ENCODE results near the gene PCLO. TPM values are rescaled to one million over a fixed set of nuclear protein-coding genes. Genes with fewer than 3 reads are reported as not detected.

The PCLO gene
- total and polyA plus RNA-seq, 2 donors = 0.75 to 2.3 TPM

- no peak overlapping the region for H3K27ac ChIP-seq (ENCODE audit: low read depth in 1 of 2, low read length in 1 of 2)
- no peaks in the 10 kb centered on the region for H3K27me3 ChIP-seq (ENCODE audit: control insufficient read depth in 2 of 2, insufficient read depth in 1 of 2, low read length in 1 of 2)
- H3K4me1 ChIP-seq (ENCODE audit: control insufficient read depth in 2 of 2, insufficient read depth in 2 of 2, low read length in 2 of 2) = no peaks in the 10 kb centered on the region
- 93% methylated on average over 1 of the region's 1 CpG for WGBS
- no peaks in the 10 kb centered on the region for H3K9me3 ChIP-seq (ENCODE audit: control insufficient read depth in 2 of 2, insufficient read depth in 1 of 2, low read length in 1 of 2)
- H3K4me3 ChIP-seq (ENCODE audit: low read length in 2 of 2) = no peak overlapping the region
- H3K36me3 ChIP-seq (ENCODE audit: control insufficient read depth in 2 of 2, insufficient read depth in 2 of 2, low read length in 1 of 2) = no peaks in the 10 kb centered on the region
- no peak for DNase-seq (ENCODE audit: low read depth in 6 of 9, low spot score in 9 of 9)
Measured at GRCh38 chr7:83014546-83014945, 148.1 kb downstream of the PCLO start.

DNA sequence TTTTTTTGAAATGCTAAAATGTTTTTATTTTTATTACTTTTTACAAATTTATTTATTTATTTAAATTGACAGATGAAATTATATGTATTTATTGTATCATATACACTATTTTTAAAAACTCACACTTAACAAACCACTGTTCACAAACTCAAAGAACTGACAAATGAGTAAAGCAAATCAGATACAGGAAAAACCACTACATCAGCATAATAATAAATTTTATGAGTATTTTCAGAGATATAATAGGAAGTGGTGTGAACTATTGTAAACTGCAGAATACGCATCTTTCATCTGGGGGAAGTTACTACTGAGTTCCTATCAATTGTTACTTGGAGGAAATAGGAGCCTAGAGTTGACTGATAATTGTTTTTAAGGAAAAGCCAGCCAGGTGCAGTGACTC lies 150.7 kb downstream of the PCLO start:
- no peak for DNase-seq (ENCODE audit: low read depth in 6 of 9, low spot score in 9 of 9)
- Histone ChIP-seq H3K27me3 (ENCODE audit: control insufficient read depth in 2 of 2, insufficient read depth in 1 of 2, low read length in 1 of 2) (no peaks in the 10 kb centered on the region), H3K36me3 (ENCODE audit: control insufficient read depth in 2 of 2, insufficient read depth in 2 of 2, low read length in 1 of 2) (no peaks in the 10 kb centered on the region), H3K9me3 (ENCODE audit: control insufficient read depth in 2 of 2, insufficient read depth in 1 of 2, low read length in 1 of 2) (no peaks in the 10 kb centered on the region), H3K27ac (ENCODE audit: low read depth in 1 of 2, low read length in 1 of 2) (no peak overlapping the region), H3K4me1 (ENCODE audit: control insufficient read depth in 2 of 2, insufficient read depth in 2 of 2, low read length in 2 of 2) (no peaks in the 10 kb centered on the region), H3K4me3 (ENCODE audit: low read length in 2 of 2) (no peak overlapping the region)
- WGBS = 85% methylated on average over 1 of the region's 1 CpG

DNA sequence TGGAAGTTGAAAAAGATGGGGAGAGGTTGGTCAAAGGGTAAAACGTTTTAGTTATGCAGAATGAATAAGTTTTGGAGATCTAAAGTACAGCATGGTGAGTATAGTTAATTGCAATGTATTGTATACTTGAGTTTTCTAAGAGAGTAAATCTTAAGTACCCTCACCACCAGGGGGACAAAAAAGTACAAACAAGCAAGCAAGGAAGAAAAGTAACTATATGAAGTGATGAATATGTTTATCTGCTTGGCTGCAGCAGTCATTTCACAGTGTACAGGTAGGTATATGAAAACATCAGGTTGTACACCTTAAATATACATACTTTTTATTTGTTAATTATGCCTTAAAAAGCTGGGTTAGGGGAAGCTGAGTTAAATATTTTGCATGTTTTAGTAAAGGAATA lies 157.3 kb downstream of the PCLO start:
- no peak overlapping the region for H3K27ac ChIP-seq (ENCODE audit: low read depth in 1 of 2, low read length in 1 of 2)
- H3K4me3 ChIP-seq (ENCODE audit: low read length in 2 of 2) = no peak overlapping the region
- no peaks in the 10 kb centered on the region for H3K4me1 ChIP-seq (ENCODE audit: control insufficient read depth in 2 of 2, insufficient read depth in 2 of 2, low read length in 2 of 2)
- H3K36me3 ChIP-seq (ENCODE audit: control insufficient read depth in 2 of 2, insufficient read depth in 2 of 2, low read length in 1 of 2) = no peaks in the 10 kb centered on the region
- DNase-seq (ENCODE audit: low read depth in 6 of 9, low spot score in 9 of 9) = no peak
- no peaks in the 10 kb centered on the region for H3K9me3 ChIP-seq (ENCODE audit: control insufficient read depth in 2 of 2, insufficient read depth in 1 of 2, low read length in 1 of 2)
- WGBS = 26% methylated on average over 1 of the region's 1 CpG
- H3K27me3 ChIP-seq (ENCODE audit: control insufficient read depth in 2 of 2, insufficient read depth in 1 of 2, low read length in 1 of 2) = no peaks in the 10 kb centered on the region

GRCh38 chr7:83001362-83002040 lies 161.2 kb downstream of the PCLO start:
- no peaks in the 10 kb centered on the region for H3K4me1 ChIP-seq (ENCODE audit: control insufficient read depth in 2 of 2, insufficient read depth in 2 of 2, low read length in 2 of 2)
- H3K4me3 ChIP-seq (ENCODE audit: low read length in 2 of 2) = no peak overlapping the region
- H3K27ac ChIP-seq (ENCODE audit: low read depth in 1 of 2, low read length in 1 of 2) = no peak overlapping the region
- H3K36me3 ChIP-seq (ENCODE audit: control insufficient read depth in 2 of 2, insufficient read depth in 2 of 2, low read length in 1 of 2) = no peaks in the 10 kb centered on the region
- no peaks in the 10 kb centered on the region for H3K27me3 ChIP-seq (ENCODE audit: control insufficient read depth in 2 of 2, insufficient read depth in 1 of 2, low read length in 1 of 2)
- 96% methylated on average over 3 of the region's 3 CpGs for WGBS
- H3K9me3 ChIP-seq (ENCODE audit: control insufficient read depth in 2 of 2, insufficient read depth in 1 of 2, low read length in 1 of 2) = no peaks in the 10 kb centered on the region
- DNase-seq (ENCODE audit: low read depth in 6 of 9, low spot score in 9 of 9) = no peak

DNA sequence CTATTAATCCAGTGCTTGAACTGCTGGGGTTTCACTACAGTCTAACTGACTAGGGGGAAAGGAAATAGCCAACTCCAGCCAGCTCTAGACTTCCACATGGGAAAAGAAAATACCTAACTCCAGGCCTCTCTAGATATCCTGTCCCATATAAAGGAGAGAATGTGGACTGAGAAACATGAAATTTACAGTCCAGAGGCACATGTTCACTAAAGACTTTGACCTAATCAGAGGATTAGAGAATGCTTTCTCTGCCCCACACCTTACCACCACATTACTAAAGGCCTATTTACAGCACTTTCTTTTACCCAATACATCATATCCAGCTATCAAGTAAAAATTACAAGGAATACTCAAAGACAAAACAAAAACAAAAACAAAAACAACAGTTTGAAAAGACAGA lies 164.2 kb downstream of the PCLO start:
- H3K36me3 ChIP-seq (ENCODE audit: control insufficient read depth in 2 of 2, insufficient read depth in 2 of 2, low read length in 1 of 2) = no peaks in the 10 kb centered on the region
- H3K4me3 ChIP-seq (ENCODE audit: low read length in 2 of 2) = no peak overlapping the region
- H3K4me1 ChIP-seq (ENCODE audit: control insufficient read depth in 2 of 2, insufficient read depth in 2 of 2, low read length in 2 of 2) = no peaks in the 10 kb centered on the region
- DNase-seq (ENCODE audit: low read depth in 6 of 9, low spot score in 9 of 9) = no peak
- H3K9me3 ChIP-seq (ENCODE audit: control insufficient read depth in 2 of 2, insufficient read depth in 1 of 2, low read length in 1 of 2) = no peaks in the 10 kb centered on the region
- H3K27me3 ChIP-seq (ENCODE audit: control insufficient read depth in 2 of 2, insufficient read depth in 1 of 2, low read length in 1 of 2) = no peaks in the 10 kb centered on the region
- no peak overlapping the region for H3K27ac ChIP-seq (ENCODE audit: low read depth in 1 of 2, low read length in 1 of 2)

GRCh38 chr7:82985144-82985802 lies 177.4 kb downstream of the PCLO start:
- no peaks in the 10 kb centered on the region for H3K9me3 ChIP-seq (ENCODE audit: control insufficient read depth in 2 of 2, insufficient read depth in 1 of 2, low read length in 1 of 2)
- DNase-seq (ENCODE audit: low read depth in 6 of 9, low spot score in 9 of 9) = no peak
- WGBS = 72% methylated on average over 2 of the region's 2 CpGs

DNA sequence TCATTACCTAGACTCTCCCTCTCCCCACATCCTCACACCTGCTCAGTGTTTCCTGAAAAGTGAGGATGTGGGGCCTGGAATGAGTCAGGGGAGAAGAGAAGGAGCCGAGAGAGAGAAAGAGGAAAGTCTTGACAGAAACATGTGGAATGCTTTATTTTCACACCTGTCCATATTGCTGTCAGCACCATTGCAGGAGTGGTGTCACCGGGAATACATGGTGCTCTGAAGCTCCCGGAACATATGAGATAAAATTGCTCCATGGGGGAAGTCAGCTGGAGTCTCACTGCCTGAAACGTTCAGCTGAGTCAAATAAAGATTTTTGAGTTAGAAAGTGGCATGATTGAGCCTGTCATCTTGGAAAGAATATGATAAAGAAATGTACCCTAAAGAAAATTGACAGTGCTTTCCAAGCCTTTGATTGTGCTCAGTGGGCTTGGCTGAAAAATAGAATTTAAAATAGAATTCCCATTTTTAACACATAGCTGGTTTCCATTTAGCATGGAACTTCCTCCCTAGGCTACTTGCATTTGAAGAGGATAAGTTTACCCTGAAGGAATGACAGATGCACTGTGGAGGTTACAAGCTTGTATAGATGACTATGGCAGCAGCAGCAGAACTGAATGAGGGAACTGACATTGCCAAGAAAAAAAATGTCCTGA lies 182.4 kb downstream of the PCLO start:
- Histone ChIP-seq H3K9me3 (ENCODE audit: control insufficient read depth in 2 of 2, insufficient read depth in 1 of 2, low read length in 1 of 2) (no peaks in the 10 kb centered on the region), H3K27me3 (ENCODE audit: control insufficient read depth in 2 of 2, insufficient read depth in 1 of 2, low read length in 1 of 2) (no peaks in the 10 kb centered on the region), H3K27ac (ENCODE audit: low read depth in 1 of 2, low read length in 1 of 2) (no peak overlapping the region), H3K36me3 (ENCODE audit: control insufficient read depth in 2 of 2, insufficient read depth in 2 of 2, low read length in 1 of 2) (no peaks in the 10 kb centered on the region), H3K4me1 (ENCODE audit: control insufficient read depth in 2 of 2, insufficient read depth in 2 of 2, low read length in 2 of 2) (no peaks in the 10 kb centered on the region), H3K4me3 (ENCODE audit: low read length in 2 of 2) (no peak overlapping the region)
- DNase-seq (ENCODE audit: low read depth in 6 of 9, low spot score in 9 of 9) = no peak
- WGBS = 83% methylated on average over 4 of the region's 4 CpGs

More at GRCh38 chr7:82985144-82985802, 177.4 kb downstream of the PCLO start:
- Histone ChIP-seq H3K27me3 (ENCODE audit: control insufficient read depth in 2 of 2, insufficient read depth in 1 of 2, low read length in 1 of 2) (no peaks in the 10 kb centered on the region), H3K36me3 (ENCODE audit: control insufficient read depth in 2 of 2, insufficient read depth in 2 of 2, low read length in 1 of 2) (no peaks in the 10 kb centered on the region), H3K4me1 (ENCODE audit: control insufficient read depth in 2 of 2, insufficient read depth in 2 of 2, low read length in 2 of 2) (no peaks in the 10 kb centered on the region), H3K4me3 (ENCODE audit: low read length in 2 of 2) (no peak overlapping the region), H3K27ac (ENCODE audit: low read depth in 1 of 2, low read length in 1 of 2) (no peak overlapping the region)

DNA sequence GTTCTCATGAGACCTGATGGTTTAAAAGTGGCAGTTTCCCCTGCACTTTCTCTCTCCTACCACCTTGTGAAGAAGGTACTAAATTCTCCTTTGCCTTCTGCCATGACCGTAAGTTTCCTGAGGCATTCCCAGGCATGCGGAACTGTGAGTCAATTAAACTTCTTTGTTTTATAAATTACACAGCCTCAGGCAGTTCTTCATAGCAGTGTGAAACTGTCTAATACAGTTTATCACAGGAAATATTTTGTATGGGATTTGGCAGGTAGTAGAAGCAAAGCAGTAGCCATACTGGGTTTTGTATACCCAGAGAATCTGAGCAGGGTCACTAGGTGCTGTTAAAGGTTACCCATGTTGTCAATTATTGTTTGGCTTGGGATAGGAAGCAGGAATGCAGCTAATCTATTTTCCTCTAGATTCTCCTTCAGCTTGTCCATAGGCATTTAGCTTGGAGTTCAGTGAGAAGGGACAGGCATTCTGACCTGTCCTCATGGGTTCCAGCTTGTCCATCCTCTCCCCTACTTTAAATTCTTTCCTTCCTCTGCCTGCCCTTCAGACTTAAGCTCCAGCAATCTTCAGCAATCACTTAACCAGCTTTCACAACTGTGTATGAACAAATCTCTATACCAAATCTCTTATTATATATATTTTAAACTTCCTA lies 186.7 kb downstream of the PCLO start:
- 98% methylated on average over 2 of the region's 2 CpGs for WGBS
- DNase-seq (ENCODE audit: low read depth in 6 of 9, low spot score in 9 of 9) = no peak
- no peak overlapping the region for H3K4me3 ChIP-seq (ENCODE audit: low read length in 2 of 2)
- H3K27ac ChIP-seq (ENCODE audit: low read depth in 1 of 2, low read length in 1 of 2) = no peak overlapping the region
- no peaks in the 10 kb centered on the region for H3K4me1 ChIP-seq (ENCODE audit: control insufficient read depth in 2 of 2, insufficient read depth in 2 of 2, low read length in 2 of 2)
- H3K36me3 ChIP-seq (ENCODE audit: control insufficient read depth in 2 of 2, insufficient read depth in 2 of 2, low read length in 1 of 2) = no peaks in the 10 kb centered on the region
- no peaks in the 10 kb centered on the region for H3K9me3 ChIP-seq (ENCODE audit: control insufficient read depth in 2 of 2, insufficient read depth in 1 of 2, low read length in 1 of 2)
- no peaks in the 10 kb centered on the region for H3K27me3 ChIP-seq (ENCODE audit: control insufficient read depth in 2 of 2, insufficient read depth in 1 of 2, low read length in 1 of 2)

DNA sequence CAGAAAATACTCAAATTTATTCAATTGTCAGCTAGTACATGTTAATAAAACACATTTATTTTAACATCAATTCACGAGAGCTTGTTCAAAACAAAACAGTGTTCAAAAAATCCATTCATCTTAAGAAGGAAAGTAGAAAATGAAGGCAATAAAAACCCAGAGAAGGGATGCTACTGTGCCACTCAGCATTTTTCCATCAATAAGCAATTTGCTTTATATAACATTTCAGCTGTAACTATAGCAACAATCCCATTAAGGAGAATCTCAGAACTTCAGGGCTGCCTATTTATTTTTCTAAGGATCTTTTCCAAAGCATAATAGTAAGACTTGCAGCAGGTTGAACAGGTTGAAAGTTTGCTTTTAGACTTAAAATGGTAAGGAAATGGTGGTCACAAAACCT lies 190.5 kb downstream of the PCLO start:
- Histone ChIP-seq H3K4me1 (ENCODE audit: control insufficient read depth in 2 of 2, insufficient read depth in 2 of 2, low read length in 2 of 2) (no peaks in the 10 kb centered on the region), H3K27me3 (ENCODE audit: control insufficient read depth in 2 of 2, insufficient read depth in 1 of 2, low read length in 1 of 2) (no peaks in the 10 kb centered on the region), H3K9me3 (ENCODE audit: control insufficient read depth in 2 of 2, insufficient read depth in 1 of 2, low read length in 1 of 2) (no peaks in the 10 kb centered on the region), H3K36me3 (ENCODE audit: control insufficient read depth in 2 of 2, insufficient read depth in 2 of 2, low read length in 1 of 2) (no peaks in the 10 kb centered on the region), H3K4me3 (ENCODE audit: low read length in 2 of 2) (no peak overlapping the region), H3K27ac (ENCODE audit: low read depth in 1 of 2, low read length in 1 of 2) (no peak overlapping the region)
- DNase-seq (ENCODE audit: low read depth in 6 of 9, low spot score in 9 of 9) = no peak
- WGBS = 88% methylated on average over 1 of the region's 1 CpG
